Ectodermal cell (in vitro differentiated cells): ENCODE results near the gene ASB17. TPM values are rescaled to one million over a fixed set of nuclear protein-coding genes. Genes with fewer than 3 reads are reported as not detected.
"Not testable (repeated sequence)": the region's sequence is repeated elsewhere in the genome, so short reads cannot be mapped to it uniquely, and the experiment has no call there.

ENCODE experiments used
- H3K27ac ChIP-seq: 2 replicates; pipeline ENCODE4 v1.7.0; 2013; ENCODE audit warnings: mild to moderate bottlenecking, low read depth, low read length; ENCODE audit not compliant: insufficient read depth, poor library complexity, severe bottlenecking
- H3K27me3 ChIP-seq: 2 replicates; pipeline ENCODE4 v1.7.0; 2013; ENCODE audit warnings: mild to moderate bottlenecking, low read length; ENCODE audit not compliant: insufficient read depth, control insufficient read depth, poor library complexity, severe bottlenecking
- H3K36me3 ChIP-seq: one replicate; pipeline ENCODE4 v1.7.0; 2013; ENCODE audit warnings: low read length; ENCODE audit not compliant: control insufficient read depth, insufficient read depth
- H3K4me1 ChIP-seq: one replicate; pipeline ENCODE4 v1.7.0; 2013; ENCODE audit warnings: low read length; ENCODE audit not compliant: control insufficient read depth, insufficient read depth
- H3K4me3 ChIP-seq: 2 replicates; pipeline ENCODE4 v1.7.0; 2013; ENCODE audit warnings: low read depth, low read length, control low read depth; ENCODE audit not compliant: insufficient read depth
- H3K9me3 ChIP-seq: 2 replicates; pipeline ENCODE4 v1.7.0; 2013; ENCODE audit warnings: mild to moderate bottlenecking, low read length, moderate library complexity; ENCODE audit not compliant: control insufficient read depth
- WGBS, 2 experiments: methylation state at CpG; one replicate each; pipeline ENCODE4 v1.1.7; 2013; ENCODE audit warnings: missing lambda C conversion rate in 2 of 2; 5-methylcytosine and 5-hydroxymethylcytosine counted together
- polyA plus RNA-seq, 4 experiments: library from polyadenylated mRNA; stranded (reverse); fragments of 50-300 nt; gene quantifications; one replicate each; pipeline ENCODE4 v1.2.3, GENCODE V29; 2013

ASB17 gene, protein sequence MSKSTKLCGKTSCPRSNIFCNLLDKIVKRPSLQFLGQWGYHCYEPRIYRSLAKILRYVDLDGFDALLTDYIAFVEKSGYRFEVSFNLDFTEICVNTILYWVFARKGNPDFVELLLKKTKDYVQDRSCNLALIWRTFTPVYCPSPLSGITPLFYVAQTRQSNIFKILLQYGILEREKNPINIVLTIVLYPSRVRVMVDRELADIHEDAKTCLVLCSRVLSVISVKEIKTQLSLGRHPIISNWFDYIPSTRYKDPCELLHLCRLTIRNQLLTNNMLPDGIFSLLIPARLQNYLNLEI
- not detected for polyA plus RNA-seq (2013, experiment 1 of 4)
- polyA plus RNA-seq (2013, experiment 2 of 4): not detected
- not detected for polyA plus RNA-seq (2013, experiment 3 of 4)
- not detected for polyA plus RNA-seq (2013, experiment 4 of 4)

DNA sequence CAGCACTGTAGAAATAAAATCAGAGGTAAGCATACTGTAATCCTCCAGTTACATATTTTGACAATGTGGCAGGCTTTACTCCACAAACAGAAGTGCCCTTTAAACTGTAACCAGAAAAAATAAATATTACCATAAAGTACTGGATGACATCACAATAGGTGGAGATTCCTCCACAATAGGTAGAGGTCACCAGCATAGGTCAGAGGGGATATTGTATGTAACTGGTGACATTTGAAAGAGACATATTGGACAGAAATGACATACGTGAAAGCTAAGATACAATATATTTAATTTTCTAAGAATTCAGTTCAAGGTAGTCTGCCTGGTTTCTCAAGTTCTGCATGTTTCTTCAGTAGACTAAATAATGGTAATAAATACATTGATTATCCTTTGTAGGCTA lies at the start of gene ASB17:
ASB17 (minus strand) TSS at position 101 of the 400 bp plus-strand sequence. CDS start 113 bp downstream, outside the sequence.
- H3K27me3 ChIP-seq: no peaks in the 10 kb centered on the region
- H3K27ac ChIP-seq: no peak within 1 kb of the TSS
- no peaks in the 10 kb centered on the region for H3K36me3 ChIP-seq
- no peak within 1 kb of the TSS for H3K4me3 ChIP-seq
- no peaks in the 10 kb centered on the region for H3K9me3 ChIP-seq
- WGBS, 2 experiments: 100% methylated on average over 1 of the region's 1 CpG; no CpG with 5 or more reads in 1 of the 2 experiments
- H3K4me1 ChIP-seq: no peaks in the 10 kb centered on the region

DNA sequence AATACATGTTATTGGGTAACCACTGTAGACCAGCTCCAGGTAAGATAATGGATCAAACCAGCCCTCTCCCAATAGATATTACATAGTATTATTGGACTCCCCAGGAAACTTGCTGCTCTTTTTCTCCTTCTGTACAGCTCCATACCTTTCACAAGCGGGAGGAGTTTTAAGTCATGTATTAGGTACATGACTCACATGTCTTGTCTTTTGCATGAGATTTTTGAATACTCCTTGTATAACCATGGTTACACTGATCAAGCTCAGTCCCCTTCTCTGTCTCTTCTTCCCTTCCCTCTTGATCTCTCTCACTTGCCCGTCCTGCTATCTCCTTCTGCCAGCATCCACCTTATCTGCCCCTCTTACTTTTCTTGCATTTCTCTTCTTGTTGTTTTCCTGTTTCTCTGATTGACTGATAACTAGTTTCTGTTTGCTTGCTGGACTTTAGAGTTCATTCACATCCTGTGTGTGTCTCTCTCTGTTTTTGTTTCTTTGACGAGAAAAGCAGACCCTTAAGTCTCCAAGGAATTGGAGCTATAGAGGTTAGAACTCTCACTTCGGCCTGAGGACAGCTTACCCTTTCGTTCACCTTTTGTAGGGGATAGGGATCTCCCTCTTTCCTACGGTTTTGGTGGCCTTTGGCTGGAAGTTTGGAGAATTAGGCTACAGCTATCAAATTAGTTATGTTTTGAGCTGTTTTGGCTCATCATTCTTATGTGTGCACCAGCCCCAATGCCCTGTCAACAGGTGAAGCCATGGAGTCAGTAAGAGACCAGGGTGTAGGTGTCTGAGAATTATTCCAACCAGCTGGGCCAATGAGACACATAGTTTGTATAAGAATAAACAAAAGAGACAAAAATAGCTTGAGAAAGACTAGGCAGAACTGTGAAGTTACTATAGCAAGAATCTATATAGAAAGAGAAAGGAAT lies 49.0 kb upstream of the ASB17 start:
- WGBS, 2 experiments: 93 to 95% methylated on average over 6 of the region's 6 CpGs
- no peaks in the 10 kb centered on the region for H3K36me3 ChIP-seq
- no peak overlapping the region for H3K4me3 ChIP-seq
- H3K4me1 ChIP-seq: no peaks in the 10 kb centered on the region
- no peaks in the 10 kb centered on the region for H3K27me3 ChIP-seq
- H3K9me3 ChIP-seq: no peaks in the 10 kb centered on the region
- no peak overlapping the region for H3K27ac ChIP-seq

DNA sequence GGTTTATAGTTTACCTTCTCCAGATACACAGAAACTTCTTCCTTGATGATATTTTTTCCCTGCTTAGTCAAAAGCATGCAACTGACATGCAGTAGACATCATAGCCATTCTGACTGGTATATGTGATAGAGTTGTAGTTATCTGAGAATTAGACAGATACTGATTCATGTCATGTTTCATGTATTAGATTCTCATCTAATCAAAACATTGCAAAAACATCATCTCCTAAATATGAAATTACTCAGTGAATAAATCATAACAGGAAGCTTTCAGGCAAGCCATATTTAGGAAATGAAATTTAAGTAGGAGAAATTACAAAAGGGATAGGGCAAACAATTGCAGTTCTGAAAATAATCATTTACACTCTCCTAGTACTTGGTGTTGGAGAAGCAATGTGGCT lies 38.4 kb upstream of the ASB17 start:
- Histone ChIP-seq H3K4me3 (no peak overlapping the region), H3K9me3 (no peaks in the 10 kb centered on the region), H3K27me3 (no peaks in the 10 kb centered on the region), H3K27ac (no peak overlapping the region), H3K36me3 (no peaks in the 10 kb centered on the region), H3K4me1 (no peaks in the 10 kb centered on the region)

DNA sequence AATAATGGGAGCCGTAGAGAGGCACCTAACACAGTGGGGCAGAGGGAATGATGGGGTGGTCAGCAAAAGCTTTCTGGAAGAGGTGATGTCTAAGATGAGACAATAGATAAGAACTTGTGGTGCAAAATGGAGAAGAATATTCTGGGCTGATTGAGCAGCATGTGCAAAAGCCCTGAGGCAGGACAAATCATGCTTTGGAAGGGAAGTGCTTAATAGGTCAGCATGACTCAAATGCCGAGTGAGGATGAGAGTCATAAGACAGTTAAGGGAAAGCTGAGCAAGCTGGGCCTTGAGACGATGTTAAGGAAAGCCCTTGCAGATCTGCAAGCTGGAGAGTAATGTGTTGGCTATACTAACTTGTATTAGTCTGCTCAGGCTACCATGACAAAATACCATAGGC lies 37.3 kb upstream of the ASB17 start:
- Histone ChIP-seq H3K27me3 (no peaks in the 10 kb centered on the region), H3K4me1 (no peaks in the 10 kb centered on the region), H3K27ac (no peak overlapping the region), H3K36me3 (no peaks in the 10 kb centered on the region), H3K9me3 (no peaks in the 10 kb centered on the region), H3K4me3 (no peak overlapping the region)
- WGBS, 2 experiments: 90 to 92% methylated on average over 3 of the region's 3 CpGs

DNA sequence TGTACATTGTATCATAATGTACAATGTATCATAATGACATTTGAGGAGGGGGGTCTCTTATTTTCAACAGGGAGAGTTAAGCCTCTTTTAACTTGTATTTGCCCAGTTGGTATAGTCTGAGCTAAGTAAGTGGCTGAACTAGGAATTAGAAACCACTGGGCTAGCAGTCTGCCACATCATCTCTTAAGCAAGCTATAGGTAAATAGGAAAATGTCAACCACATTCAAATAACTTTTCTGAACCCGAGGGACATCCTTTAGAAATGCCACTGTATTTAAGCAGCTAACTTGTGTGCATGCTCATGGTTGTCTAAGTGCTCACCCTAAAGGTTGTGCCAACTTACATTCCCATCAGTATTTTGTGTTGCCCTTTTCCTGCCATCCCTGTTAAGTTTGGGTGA lies 35.5 kb upstream of the ASB17 start:
- 80% methylated on average over 1 of the region's 1 CpG for WGBS, 2 experiments
- no peaks in the 10 kb centered on the region for H3K27me3 ChIP-seq
- H3K9me3 ChIP-seq: no peaks in the 10 kb centered on the region
- no peaks in the 10 kb centered on the region for H3K36me3 ChIP-seq
- no peak overlapping the region for H3K4me3 ChIP-seq
- no peaks in the 10 kb centered on the region for H3K4me1 ChIP-seq
- H3K27ac ChIP-seq: no peak overlapping the region

DNA sequence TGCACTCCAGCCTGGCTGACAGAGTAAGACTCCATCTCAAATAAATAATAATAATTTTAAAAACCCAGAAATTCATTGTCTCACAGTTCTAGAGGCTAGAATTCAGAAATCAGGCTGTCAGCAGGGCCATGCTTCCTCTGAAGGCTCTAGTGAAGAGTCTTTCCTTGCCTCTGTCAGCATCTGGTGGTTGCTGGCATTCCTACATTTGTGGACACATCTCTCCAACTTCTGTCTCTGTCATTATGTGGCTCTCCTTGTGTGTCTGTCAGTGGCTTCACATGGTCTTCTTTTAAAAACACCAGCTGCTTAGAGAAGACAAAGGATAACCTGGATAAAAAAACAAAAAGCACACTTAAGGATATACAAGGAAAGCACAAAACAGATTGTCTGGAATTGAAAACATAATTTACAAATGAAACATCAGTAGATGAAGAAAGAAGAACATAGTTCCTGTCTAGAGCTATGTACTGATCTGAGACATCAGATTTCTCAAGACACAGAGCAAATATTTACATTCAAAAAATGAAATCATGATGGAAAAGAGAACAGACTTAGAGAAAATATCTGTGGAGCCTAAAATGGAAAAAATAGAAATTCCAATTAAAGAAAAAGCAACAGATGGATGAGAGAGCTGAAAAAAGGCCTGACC lies 32.7 kb upstream of the ASB17 start:
- no peaks in the 10 kb centered on the region for H3K4me1 ChIP-seq
- no peak overlapping the region for H3K27ac ChIP-seq
- H3K4me3 ChIP-seq: no peak overlapping the region
- H3K27me3 ChIP-seq: no peaks in the 10 kb centered on the region
- H3K36me3 ChIP-seq: no peaks in the 10 kb centered on the region
- H3K9me3 ChIP-seq: no peaks in the 10 kb centered on the region

DNA sequence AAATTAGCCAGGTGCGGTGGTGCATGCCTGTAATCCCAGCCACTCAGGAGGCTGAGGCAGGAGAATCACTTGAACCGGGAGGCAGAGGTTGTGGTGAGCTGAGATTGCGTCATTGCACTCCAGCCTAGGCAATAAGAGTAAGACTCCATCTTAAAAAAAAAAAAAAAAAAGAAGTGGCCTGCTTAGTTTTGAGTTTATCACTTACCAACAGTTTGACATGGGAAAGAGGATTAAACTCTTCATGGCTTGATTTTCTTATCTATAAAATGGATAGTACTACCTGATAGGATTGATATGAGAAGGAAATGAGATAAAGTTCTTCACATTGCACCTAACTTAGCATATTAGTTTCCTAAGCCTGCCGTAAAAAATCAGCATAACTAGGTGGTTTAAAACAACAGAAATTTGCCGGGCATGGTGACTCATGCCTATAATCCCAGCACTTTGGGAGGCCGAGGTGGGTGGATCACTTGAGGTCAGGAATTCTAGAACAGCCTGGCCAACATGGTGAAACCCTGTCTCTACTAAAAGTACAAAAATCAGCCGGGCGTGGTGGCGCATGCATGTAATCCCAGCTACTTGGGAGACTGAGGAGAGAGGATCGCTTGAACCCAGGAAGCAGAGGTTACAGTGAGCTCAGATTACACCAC lies 32.0 kb upstream of the ASB17 start:
- not testable (repeated sequence) for H3K27me3 ChIP-seq, H3K36me3 ChIP-seq, H3K4me3 ChIP-seq, H3K4me1 ChIP-seq, H3K27ac ChIP-seq, H3K9me3 ChIP-seq
- 91 to 92% methylated on average over 10 of the region's 10 CpGs for WGBS, 2 experiments

DNA sequence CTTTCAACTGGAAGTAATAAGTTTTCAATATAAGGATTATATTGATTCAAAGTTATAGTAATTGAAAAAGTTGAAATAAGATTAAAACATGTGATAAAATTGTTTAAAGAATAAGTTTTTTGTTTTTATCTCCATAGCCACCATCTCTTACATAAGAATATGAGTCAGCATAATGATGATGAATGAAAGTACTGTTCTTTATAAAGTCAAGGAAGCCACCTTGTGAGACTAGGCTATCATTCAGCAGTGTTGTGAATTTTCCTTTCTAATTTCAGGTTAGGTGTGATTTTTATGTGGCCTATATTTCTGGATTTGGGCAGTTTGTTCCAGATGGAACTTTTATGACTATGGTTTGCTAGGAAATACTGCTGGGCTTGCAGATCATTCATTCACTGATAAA lies 22.4 kb upstream of the ASB17 start:
- Histone ChIP-seq H3K4me1 (no peaks in the 10 kb centered on the region), H3K36me3 (no peaks in the 10 kb centered on the region), H3K27ac (no peak overlapping the region), H3K9me3 (no peaks in the 10 kb centered on the region), H3K4me3 (no peak overlapping the region), H3K27me3 (no peaks in the 10 kb centered on the region)

DNA sequence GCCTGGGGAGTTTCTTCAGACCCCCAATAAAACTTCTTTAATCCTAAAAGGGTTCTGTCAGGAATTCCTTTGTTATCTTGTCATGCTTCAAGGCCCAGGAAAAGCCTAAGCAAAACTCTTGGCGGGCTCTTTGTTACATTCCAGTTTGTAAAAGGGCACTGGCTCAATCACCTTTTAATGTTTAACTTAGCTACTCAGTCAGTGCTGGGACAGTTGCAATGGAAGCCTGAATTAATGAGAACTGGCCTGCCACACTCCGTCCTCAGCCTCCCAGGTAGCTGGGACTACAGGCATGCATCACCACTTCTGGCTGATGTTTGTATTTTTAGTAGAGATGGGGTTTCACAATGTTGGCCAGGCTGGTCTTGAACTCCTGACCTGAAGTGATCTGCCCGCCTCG lies 21.3 kb upstream of the ASB17 start:
- H3K4me1 ChIP-seq: no peaks in the 10 kb centered on the region
- WGBS, 2 experiments: 87 to 93% methylated on average over 4 of the region's 4 CpGs

DNA sequence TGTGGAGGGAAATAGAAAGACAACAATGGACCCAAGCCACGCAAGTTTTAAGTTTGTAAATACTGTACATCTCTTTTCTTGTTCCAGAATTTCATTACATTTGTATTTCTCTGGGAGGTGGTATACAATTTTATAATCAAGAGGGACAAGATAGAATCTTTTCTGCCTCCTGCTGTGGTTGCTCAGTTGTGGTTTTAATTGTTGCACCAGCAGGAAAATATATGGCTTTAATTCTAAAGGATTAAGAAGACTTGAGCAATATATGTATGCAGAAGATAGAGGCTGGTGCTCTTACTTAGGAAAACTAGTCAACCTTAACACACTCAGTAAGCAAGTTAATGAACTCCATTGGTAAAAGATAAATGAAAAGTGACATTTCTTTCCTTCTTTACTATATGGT lies 19.8 kb upstream of the ASB17 start:
- no peak overlapping the region for H3K4me3 ChIP-seq
- H3K9me3 ChIP-seq: no peaks in the 10 kb centered on the region
- WGBS, 2 experiments: 86 to 100% methylated on average over 1 of the region's 1 CpG
- H3K27me3 ChIP-seq: no peaks in the 10 kb centered on the region
- H3K27ac ChIP-seq: no peak overlapping the region
- H3K36me3 ChIP-seq: no peaks in the 10 kb centered on the region
- H3K4me1 ChIP-seq: no peaks in the 10 kb centered on the region

More for the DNA sequence above, 21.3 kb upstream of the ASB17 start:
- Histone ChIP-seq H3K4me3 (no peak overlapping the region), H3K9me3 (no peaks in the 10 kb centered on the region), H3K27me3 (no peaks in the 10 kb centered on the region), H3K27ac (no peak overlapping the region), H3K36me3 (no peaks in the 10 kb centered on the region)
